ENCODE data around the gene VWDE. TPM values are rescaled to one million over a fixed set of nuclear protein-coding genes. Genes with fewer than 3 reads are reported as not detected.

VWDE gene
- total RNA-seq, 2 experiments from 2014 or later, result 0.98 to 1.5 TPM

DNA sequence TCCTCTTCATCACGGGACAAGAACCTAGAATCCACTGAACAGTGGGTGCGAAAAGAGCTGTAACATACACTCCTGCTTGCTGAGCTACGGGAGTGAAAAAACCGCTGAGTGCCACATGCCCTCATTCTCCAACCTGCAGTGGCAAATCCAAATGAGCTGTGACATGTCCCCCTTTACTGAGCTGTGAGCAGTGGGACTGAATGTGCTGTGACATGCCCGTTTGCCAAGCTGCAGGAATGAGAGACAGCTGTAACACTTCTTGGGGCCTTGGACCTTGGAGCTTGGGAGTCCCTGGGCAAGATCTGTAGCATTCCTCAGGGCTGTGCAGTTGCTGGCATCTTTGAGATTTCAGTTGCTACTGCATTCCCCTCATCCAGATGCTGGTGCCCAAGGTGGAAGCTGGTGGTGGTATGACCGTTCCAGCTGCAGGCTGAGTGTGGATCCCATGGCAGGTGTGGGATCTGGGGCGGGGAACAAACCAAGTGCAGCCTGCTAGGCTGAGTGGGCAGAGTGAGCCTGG is 107.6 kb downstream of the VWDE start:
- DNase-seq, result no peak
- H3K4me3 Mint-ChIP-seq, result no peak overlapping the region
- H3K4me1 Mint-ChIP-seq, result peaks cover 6% of the 10 kb centered on the region
- no peaks in the 10 kb centered on the region for H3K27me3 Mint-ChIP-seq
- H3K9me3 Mint-ChIP-seq, result peaks cover 1% of the 10 kb centered on the region
- no peak overlapping the region for H3K27ac Mint-ChIP-seq
- H3K36me3 Mint-ChIP-seq, result no peaks in the 10 kb centered on the region

- Mint-ChIP-seq H3K9me3 (peaks cover 9% of the 10 kb centered on the region), H3K27ac (no peak overlapping the region), H3K36me3 (no peaks in the 10 kb centered on the region), H3K4me3 (no peak overlapping the region), H3K4me1 (peaks cover 1% of the 10 kb centered on the region), H3K27me3 (no peaks in the 10 kb centered on the region)
- DNase-seq, result no peak
Measured at GRCh38 chr7:12294701-12295100, 109.0 kb downstream of the VWDE start.

DNA sequence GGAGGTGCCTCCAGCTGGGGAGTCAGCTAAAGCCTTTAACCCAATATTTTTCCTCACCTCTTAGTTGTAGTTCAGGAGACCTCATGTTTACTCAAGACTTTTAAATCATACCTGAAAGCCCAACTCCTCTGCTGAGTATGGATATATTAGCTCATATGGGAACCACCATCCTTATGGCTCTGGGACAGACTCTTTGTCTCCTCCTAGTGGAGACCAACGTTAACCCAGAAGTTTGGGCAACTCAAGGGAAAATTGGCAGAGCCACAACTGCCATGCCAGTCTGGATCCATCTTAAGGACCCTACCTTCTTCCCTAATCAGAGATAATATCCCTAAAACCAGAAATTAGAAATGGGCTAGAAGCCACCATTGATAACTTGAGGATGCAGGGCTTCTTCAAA is 111.8 kb downstream of the VWDE start:
- Mint-ChIP-seq H3K27me3 (no peaks in the 10 kb centered on the region), H3K27ac (no peak overlapping the region), H3K4me1 (no peaks in the 10 kb centered on the region), H3K9me3 (peaks cover 13% of the 10 kb centered on the region), H3K4me3 (no peak overlapping the region), H3K36me3 (no peaks in the 10 kb centered on the region)
- DNase-seq, result no peak

DNA sequence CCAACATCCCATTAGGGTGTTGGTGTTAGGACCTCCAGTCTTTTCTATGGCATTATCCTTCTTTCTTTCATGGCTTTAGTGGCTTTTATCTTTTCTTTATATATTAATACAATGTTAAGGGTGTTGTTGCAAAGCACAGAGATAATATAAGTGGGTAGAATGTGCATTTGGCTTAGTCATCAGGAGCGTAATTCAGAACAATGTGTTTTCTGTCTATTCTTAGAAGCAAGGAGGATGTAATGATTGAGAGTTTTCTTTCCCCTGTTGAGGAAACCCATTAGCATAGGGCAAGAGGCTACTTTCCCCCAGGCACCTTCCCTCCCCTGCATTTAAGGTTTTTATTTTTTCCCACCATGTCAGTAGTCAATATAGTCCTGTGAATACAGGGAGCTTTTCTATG is 112.9 kb downstream of the VWDE start:
- no peaks in the 10 kb centered on the region for H3K27me3 Mint-ChIP-seq
- no peak overlapping the region for H3K27ac Mint-ChIP-seq
- no peaks in the 10 kb centered on the region for H3K36me3 Mint-ChIP-seq

DNA sequence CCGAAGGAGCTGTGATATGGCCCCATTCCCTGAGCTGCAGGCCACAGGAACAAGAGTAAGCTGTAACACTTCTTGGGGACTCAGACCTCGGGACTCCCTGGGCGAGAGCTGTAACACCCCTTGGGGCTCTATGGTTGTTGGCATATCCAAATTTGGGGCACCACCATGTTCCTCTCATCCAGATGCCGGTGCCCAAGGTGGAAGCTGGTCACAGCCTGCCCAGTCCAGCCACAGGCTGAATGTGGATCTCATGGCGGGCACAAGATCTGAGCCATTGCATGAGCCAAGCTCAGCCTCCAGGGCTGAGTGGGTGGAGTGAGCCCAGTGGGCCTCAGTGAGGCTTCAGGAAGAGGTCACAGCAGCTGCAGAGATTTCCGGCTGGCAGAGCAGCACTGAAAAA is 113.7 kb downstream of the VWDE start:
- Mint-ChIP-seq H3K9me3 (peaks cover 13% of the 10 kb centered on the region), H3K4me3 (no peak overlapping the region), H3K36me3 (no peaks in the 10 kb centered on the region), H3K4me1 (no peaks in the 10 kb centered on the region), H3K27ac (no peak overlapping the region), H3K27me3 (no peaks in the 10 kb centered on the region)
- DNase-seq, result no peak

More for the DNA sequence above, 112.9 kb downstream of the VWDE start:
- H3K9me3 Mint-ChIP-seq, result peaks cover 13% of the 10 kb centered on the region
- no peak overlapping the region for H3K4me3 Mint-ChIP-seq
- no peaks in the 10 kb centered on the region for H3K4me1 Mint-ChIP-seq
- DNase-seq, result no peak

DNA sequence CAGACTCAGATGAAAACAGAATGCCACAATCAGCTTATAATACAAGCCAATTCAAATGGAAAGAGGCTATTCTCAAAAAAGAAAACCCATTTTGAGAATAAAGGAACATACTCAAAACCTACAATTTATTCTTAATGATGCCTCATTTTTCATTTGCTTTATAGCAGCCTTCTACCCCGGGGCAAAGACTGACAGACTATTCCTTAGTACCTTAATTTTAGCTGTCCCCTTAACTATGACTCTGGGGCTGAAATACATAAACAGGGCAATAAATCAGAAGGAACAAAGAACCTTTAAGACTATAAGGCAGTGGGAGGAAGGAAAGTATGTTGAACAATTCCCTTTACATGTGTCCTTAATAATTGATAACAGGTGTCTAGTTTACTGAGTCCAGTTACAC is 115.8 kb downstream of the VWDE start:
- no peaks in the 10 kb centered on the region for H3K36me3 Mint-ChIP-seq
- no peak overlapping the region for H3K27ac Mint-ChIP-seq
- no peaks in the 10 kb centered on the region for H3K4me1 Mint-ChIP-seq
- peaks cover 3% of the 10 kb centered on the region for H3K27me3 Mint-ChIP-seq
- no peak overlapping the region for H3K4me3 Mint-ChIP-seq
- H3K9me3 Mint-ChIP-seq, result peaks cover 13% of the 10 kb centered on the region
- no peak for DNase-seq

- Mint-ChIP-seq H3K9me3 (peaks cover 13% of the 10 kb centered on the region), H3K27ac (no peak overlapping the region), H3K27me3 (peaks cover 6% of the 10 kb centered on the region), H3K4me1 (peaks cover 2% of the 10 kb centered on the region), H3K36me3 (peaks cover 11% of the 10 kb centered on the region), H3K4me3 (no peak overlapping the region)
- DNase-seq, result no peak
Measured at GRCh38 chr7:12281038-12281437, 122.6 kb downstream of the VWDE start.

Other genes starting within 250 kb of the VWDE start
- 10 to 100 TPM; 27.7 to 28.8 TPM for gene TMEM106B, start 192.6 kb downstream of the VWDE start, total RNA-seq
- under 1 TPM; 0.20 to 0.47 TPM for gene SCIN, start 166.9 kb upstream of the VWDE start, total RNA-seq

Data from activated naive CD8-positive, alpha-beta T cell treated with anti-CD3 and anti-CD28 coated beads for 36 hours (primary cell).